PFSK-1 (cell line): ENCODE data around the gene RAP1A.

ENCODE experiments used
- POLR2AphosphoS5 ChIP-seq: IDR thresholded peaks from 2 replicates; pipeline ENCODE4 v1.6.1; 2012; ENCODE audit warnings: low read depth, mild to moderate bottlenecking, control low read depth, low read length, moderate library complexity
- TAF1 ChIP-seq: IDR thresholded peaks from 2 replicates; pipeline ENCODE4 v1.6.1; 2012; ENCODE audit warnings: low read length, control low read depth, borderline replicate concordance; ENCODE audit not compliant: insufficient read depth

GRCh38 chr1:111615870-111616715 is 3.5 kb upstream of the RAP1A start:
- no peak for TF ChIP-seq POLR2AphosphoS5
- TF ChIP-seq TAF1 = no peak
